Stimulated activated CD8-positive, alpha-beta memory T cell treated with anti-CD3 and anti-CD28 coated beads, Interleukin-2, amount 100 ng/mL, for 48 hours (primary cell): Measurements from ENCODE around the gene GFRA1.

Experiments
- DNase-seq, 2 donors: peaks; one replicate each; pipeline ENCODE4 v3.0.0-alpha.2; 2020; ENCODE audit warnings: low read depth in 2 of 2

The GFRA1 gene

GRCh38 chr10:116101616-116102315 lies 171.2 kb downstream of the GFRA1 start:
- DNase-seq, result no peak

- no peak for DNase-seq
Measured at GRCh38 chr10:116100984-116101383, 172.0 kb downstream of the GFRA1 start.

GRCh38 chr10:116099023-116099420 lies 174.0 kb downstream of the GFRA1 start:
- no peak for DNase-seq

- no peak for DNase-seq
Measured at GRCh38 chr10:116098411-116099022, 174.5 kb downstream of the GFRA1 start.

GRCh38 chr10:116097239-116097784 lies 175.7 kb downstream of the GFRA1 start:
- DNase-seq, result no peak

GRCh38 chr10:116096526-116096925 lies 176.5 kb downstream of the GFRA1 start:
- DNase-seq, result no peak

GRCh38 chr10:116094356-116094755 lies 178.7 kb downstream of the GFRA1 start:
- no peak for DNase-seq

- DNase-seq, result no peak
Measured at GRCh38 chr10:116093031-116093430, 180.0 kb downstream of the GFRA1 start.

- no peak for DNase-seq
Measured at GRCh38 chr10:116088985-116089384, 184.0 kb downstream of the GFRA1 start.

GRCh38 chr10:116085323-116085722 lies 187.7 kb downstream of the GFRA1 start:
- DNase-seq, result no peak

GRCh38 chr10:116084161-116084560 lies 188.8 kb downstream of the GFRA1 start:
- no peak for DNase-seq

GRCh38 chr10:116083226-116083762 lies 189.7 kb downstream of the GFRA1 start:
- DNase-seq, result no peak

- no peak for DNase-seq
Measured at GRCh38 chr10:116082762-116083161, 190.2 kb downstream of the GFRA1 start.

- DNase-seq, result no peak
Measured at GRCh38 chr10:116082206-116082605, 190.8 kb downstream of the GFRA1 start.

GRCh38 chr10:116080553-116080952 lies 192.5 kb downstream of the GFRA1 start:
- DNase-seq, result no peak

- DNase-seq, result no peak
Measured at GRCh38 chr10:116079355-116079754, 193.7 kb downstream of the GFRA1 start.

- no peak for DNase-seq
Measured at GRCh38 chr10:116076621-116077020, 196.4 kb downstream of the GFRA1 start.

- no peak for DNase-seq
Measured at GRCh38 chr10:116073510-116073909, 199.5 kb downstream of the GFRA1 start.

- DNase-seq, result no peak
Measured at GRCh38 chr10:116073001-116073400, 200.0 kb downstream of the GFRA1 start.

GRCh38 chr10:116071453-116072148 lies 201.4 kb downstream of the GFRA1 start:
- DNase-seq, result no peak

- no peak for DNase-seq
Measured at GRCh38 chr10:116070743-116071320, 202.2 kb downstream of the GFRA1 start.

- no peak for DNase-seq
Measured at GRCh38 chr10:116069856-116070255, 203.2 kb downstream of the GFRA1 start.
